ENCODE measurements around the gene NUP93. TPM values are rescaled to one million over a fixed set of nuclear protein-coding genes. Genes with fewer than 3 reads are reported as not detected.

NUP93 gene
- polyA plus RNA-seq, 1 of the 3 experiments (the other 2 are of a cell fraction), result 43.1 TPM

DNA sequence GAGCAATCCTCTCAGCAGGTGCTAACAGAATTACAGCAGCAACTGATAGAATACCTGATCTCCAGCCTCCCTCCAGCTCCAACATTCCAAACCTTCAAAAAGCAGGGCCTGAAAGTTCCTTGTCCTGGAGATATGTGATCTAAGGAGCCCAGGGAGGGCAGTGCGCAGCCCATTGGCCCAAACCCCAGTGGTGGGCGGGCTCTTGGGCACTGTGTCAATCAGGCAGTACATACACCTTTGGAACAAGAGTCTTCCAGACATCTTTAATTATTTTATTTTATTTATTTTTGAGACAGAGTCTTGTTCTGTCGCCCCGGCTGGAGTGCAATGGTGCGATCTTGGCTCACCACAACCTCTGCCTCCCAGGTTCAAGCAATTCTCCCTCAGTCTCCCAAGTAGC is 159.3 kb downstream of the NUP93 start:
- Histone ChIP-seq H3K4me2 (no peak overlapping the region), H3F3A (replicated peaks; ENCODE audit: insufficient read depth) (no peaks in the 10 kb centered on the region), H3K9ac (no peak overlapping the region), H4K20me1 (ENCODE audit: insufficient read depth) (no peaks in the 10 kb centered on the region), H3K36me3 (replicated peaks in 1 of 2; ENCODE audit: control insufficient read depth in 1 of 2, insufficient read depth in 2 of 2, low read length in 1 of 2) (no peaks in the 10 kb centered on the region), H3K9me3 (no peaks in the 10 kb centered on the region), H3K79me2 (ENCODE audit: insufficient read depth) (no peaks in the 10 kb centered on the region), H2AFZ (ENCODE audit: low read depth) (no peak overlapping the region), H3K4me3 (ENCODE audit: low read depth in 2 of 2, low read length in 1 of 2) (no peak overlapping the region), H3K9me2 (no peaks in the 10 kb centered on the region), H3K4me1 (ENCODE audit: control insufficient read depth in 1 of 2, insufficient read depth in 2 of 2, low read depth in 1 of 2, low read length in 1 of 2) (no peaks in the 10 kb centered on the region), H3K27ac (ENCODE audit: low read depth in 2 of 2, low read length in 1 of 2) (no peak overlapping the region), H3K27me3 (ENCODE audit: insufficient read depth) (no peaks in the 10 kb centered on the region)
- DNase-seq, result no peak
- WGBS (ENCODE audit: low lambda C conversion rate), result 92% methylated on average over 5 of the region's 5 CpGs
- POLR2A ChIA-PET, result no interaction called here
- TF ChIP-seq, protein P1, sequence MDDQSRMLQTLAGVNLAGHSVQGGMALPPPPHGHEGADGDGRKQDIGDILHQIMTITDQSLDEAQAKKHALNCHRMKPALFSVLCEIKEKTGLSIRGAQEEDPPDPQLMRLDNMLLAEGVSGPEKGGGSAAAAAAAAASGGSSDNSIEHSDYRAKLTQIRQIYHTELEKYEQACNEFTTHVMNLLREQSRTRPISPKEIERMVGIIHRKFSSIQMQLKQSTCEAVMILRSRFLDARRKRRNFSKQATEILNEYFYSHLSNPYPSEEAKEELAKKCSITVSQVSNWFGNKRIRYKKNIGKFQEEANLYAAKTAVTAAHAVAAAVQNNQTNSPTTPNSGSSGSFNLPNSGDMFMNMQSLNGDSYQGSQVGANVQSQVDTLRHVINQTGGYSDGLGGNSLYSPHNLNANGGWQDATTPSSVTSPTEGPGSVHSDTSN (IDR thresholded peaks at IDR 0.05), result 0 out of 2 replicates have a peak, but pooled peaks have one; percentile 11
- TF ChIP-seq FOXM1 (IDR thresholded peaks at IDR 0.05; ENCODE audit: low read depth), result no peak
- CTCF ChIA-PET, result interaction anchor here (1.5 kb wide), 1 partner anchor 14 kb away, joined by 4 read pairs; no protein-coding TSS in a partner anchor

DNA sequence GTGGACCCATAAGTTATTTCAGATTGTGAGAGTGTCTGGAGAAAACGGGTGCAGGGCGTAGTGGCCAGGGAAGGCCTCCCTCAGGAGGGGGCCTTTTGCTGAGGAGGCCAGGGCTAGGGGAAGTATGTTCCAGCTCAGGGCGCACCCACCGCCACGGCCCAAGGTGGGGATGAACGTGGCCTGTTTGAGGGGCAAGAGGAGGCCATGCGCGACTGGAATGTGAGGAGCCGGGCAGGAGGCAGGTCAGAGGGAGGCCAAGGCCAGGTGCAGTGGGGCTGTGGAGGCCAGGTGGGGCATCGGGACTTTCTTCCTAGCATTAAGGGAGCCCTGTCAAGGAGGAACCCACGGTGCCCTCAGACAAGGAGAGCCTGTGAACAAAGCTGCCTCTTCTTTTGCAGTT is 161.8 kb downstream of the NUP93 start:
- TF ChIP-seq, protein P2, sequence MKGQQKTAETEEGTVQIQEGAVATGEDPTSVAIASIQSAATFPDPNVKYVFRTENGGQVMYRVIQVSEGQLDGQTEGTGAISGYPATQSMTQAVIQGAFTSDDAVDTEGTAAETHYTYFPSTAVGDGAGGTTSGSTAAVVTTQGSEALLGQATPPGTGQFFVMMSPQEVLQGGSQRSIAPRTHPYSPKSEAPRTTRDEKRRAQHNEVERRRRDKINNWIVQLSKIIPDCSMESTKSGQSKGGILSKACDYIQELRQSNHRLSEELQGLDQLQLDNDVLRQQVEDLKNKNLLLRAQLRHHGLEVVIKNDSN (IDR thresholded peaks at IDR 0.05; ENCODE audit: borderline replicate concordance, low read depth), result no peak
- TF ChIP-seq NRF1 (IDR thresholded peaks at IDR 0.05; ENCODE audit: low read depth, low read length) (no peak), EZH2phosphoT487 (IDR thresholded peaks at IDR 0.05; ENCODE audit: borderline replicate concordance, low read depth) (no peak), FOXJ3 (CRISPR knock-in tag; IDR thresholded peaks at IDR 0.05) (no peak)
- TF ChIP-seq, protein P3, sequence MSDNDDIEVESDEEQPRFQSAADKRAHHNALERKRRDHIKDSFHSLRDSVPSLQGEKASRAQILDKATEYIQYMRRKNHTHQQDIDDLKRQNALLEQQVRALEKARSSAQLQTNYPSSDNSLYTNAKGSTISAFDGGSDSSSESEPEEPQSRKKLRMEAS (IDR thresholded peaks at IDR 0.05; ENCODE audit: low read depth), result no peak
- H3K9ac ChIP-seq, result no peak overlapping the region
- no peaks in the 10 kb centered on the region for H3F3A ChIP-seq (replicated peaks; ENCODE audit: insufficient read depth)
- no peaks in the 10 kb centered on the region for H3K36me3 ChIP-seq (replicated peaks in 1 of 2; ENCODE audit: control insufficient read depth in 1 of 2, insufficient read depth in 2 of 2, low read length in 1 of 2)
- no peaks in the 10 kb centered on the region for H3K9me3 ChIP-seq
- no peaks in the 10 kb centered on the region for H3K79me2 ChIP-seq (ENCODE audit: insufficient read depth)
- no peaks in the 10 kb centered on the region for H3K9me2 ChIP-seq
- ChIA-PET POLR2A (no interaction called here), CTCF (no interaction called here)
- no peaks in the 10 kb centered on the region for H4K20me1 ChIP-seq (ENCODE audit: insufficient read depth)
- no peak overlapping the region for H3K4me3 ChIP-seq (ENCODE audit: low read depth in 2 of 2, low read length in 1 of 2)
- 94% methylated on average over 10 of the region's 11 CpGs for WGBS (ENCODE audit: low lambda C conversion rate)
- H3K27me3 ChIP-seq (ENCODE audit: insufficient read depth), result no peaks in the 10 kb centered on the region
- H3K27ac ChIP-seq (ENCODE audit: low read depth in 2 of 2, low read length in 1 of 2), result no peak overlapping the region
- H3K4me1 ChIP-seq (ENCODE audit: control insufficient read depth in 1 of 2, insufficient read depth in 2 of 2, low read depth in 1 of 2, low read length in 1 of 2), result no peaks in the 10 kb centered on the region
- H3K4me2 ChIP-seq, result no peak overlapping the region
- no peak for DNase-seq
- H2AFZ ChIP-seq (ENCODE audit: low read depth), result no peak overlapping the region

- CTCF ChIA-PET, result no interaction called here
- H3K9me3 ChIP-seq, result no peaks in the 10 kb centered on the region
- no peak overlapping the region for H2AFZ ChIP-seq (ENCODE audit: low read depth)
- no peak overlapping the region for H3K9ac ChIP-seq
- POLR2A ChIA-PET, result interaction anchor here (1.2 kb wide), 1 partner anchor 39 kb away, joined by 3 read pairs; no protein-coding TSS in a partner anchor
- H3K79me2 ChIP-seq (ENCODE audit: insufficient read depth), result no peaks in the 10 kb centered on the region
- no peak for TF ChIP-seq NFIC (IDR thresholded peaks at IDR 0.05; ENCODE audit: borderline replicate concordance)
- no peak for TF ChIP-seq RXRA (IDR thresholded peaks at IDR 0.05; ENCODE audit: borderline replicate concordance, low read depth)
- no peak for TF ChIP-seq GABPA (IDR thresholded peaks at IDR 0.05; ENCODE audit: low read depth)
- TF ChIP-seq RAD21 (IDR thresholded peaks at IDR 0.05; ENCODE audit: low read length), result no peak
- TF ChIP-seq GATA2 (CRISPR knock-in tag; IDR thresholded peaks at IDR 0.05), result no peak
- no peak for TF ChIP-seq FOXJ3 (CRISPR knock-in tag; IDR thresholded peaks at IDR 0.05)
- H3F3A ChIP-seq (replicated peaks; ENCODE audit: insufficient read depth), result no peaks in the 10 kb centered on the region
- no peaks in the 10 kb centered on the region for H3K27me3 ChIP-seq (ENCODE audit: insufficient read depth)
- no peaks in the 10 kb centered on the region for H4K20me1 ChIP-seq (ENCODE audit: insufficient read depth)
- H3K9me2 ChIP-seq, result no peaks in the 10 kb centered on the region
- H3K36me3 ChIP-seq (replicated peaks in 1 of 2; ENCODE audit: control insufficient read depth in 1 of 2, insufficient read depth in 2 of 2, low read length in 1 of 2), result no peaks in the 10 kb centered on the region
- DNase-seq, result no peak
- 83% methylated on average over 2 of the region's 14 CpGs for WGBS (ENCODE audit: low lambda C conversion rate)
- H3K4me2 ChIP-seq, result no peak overlapping the region
- no peak overlapping the region for H3K4me3 ChIP-seq (ENCODE audit: low read depth in 2 of 2, low read length in 1 of 2)
- no peaks in the 10 kb centered on the region for H3K4me1 ChIP-seq (ENCODE audit: control insufficient read depth in 1 of 2, insufficient read depth in 2 of 2, low read depth in 1 of 2, low read length in 1 of 2)
- no peak overlapping the region for H3K27ac ChIP-seq (ENCODE audit: low read depth in 2 of 2, low read length in 1 of 2)
These were observed 162.8 kb downstream of the NUP93 start for GRCh38 chr16:56892705-56893104.
